Measurements from ENCODE around the gene SYNC. TPM values are rescaled to one million over a fixed set of nuclear protein-coding genes. Genes with fewer than 3 reads are reported as not detected.
A peak's percentile ranks its signal among the peaks of the same experiment; 100 is the strongest.

SYNC gene
- total and polyA plus RNA-seq, 2 of the 8 experiments (the other 6 are each of a cell fraction or from before 2014, with no cell fraction given) = 0.06 to 0.17 TPM

DNA sequence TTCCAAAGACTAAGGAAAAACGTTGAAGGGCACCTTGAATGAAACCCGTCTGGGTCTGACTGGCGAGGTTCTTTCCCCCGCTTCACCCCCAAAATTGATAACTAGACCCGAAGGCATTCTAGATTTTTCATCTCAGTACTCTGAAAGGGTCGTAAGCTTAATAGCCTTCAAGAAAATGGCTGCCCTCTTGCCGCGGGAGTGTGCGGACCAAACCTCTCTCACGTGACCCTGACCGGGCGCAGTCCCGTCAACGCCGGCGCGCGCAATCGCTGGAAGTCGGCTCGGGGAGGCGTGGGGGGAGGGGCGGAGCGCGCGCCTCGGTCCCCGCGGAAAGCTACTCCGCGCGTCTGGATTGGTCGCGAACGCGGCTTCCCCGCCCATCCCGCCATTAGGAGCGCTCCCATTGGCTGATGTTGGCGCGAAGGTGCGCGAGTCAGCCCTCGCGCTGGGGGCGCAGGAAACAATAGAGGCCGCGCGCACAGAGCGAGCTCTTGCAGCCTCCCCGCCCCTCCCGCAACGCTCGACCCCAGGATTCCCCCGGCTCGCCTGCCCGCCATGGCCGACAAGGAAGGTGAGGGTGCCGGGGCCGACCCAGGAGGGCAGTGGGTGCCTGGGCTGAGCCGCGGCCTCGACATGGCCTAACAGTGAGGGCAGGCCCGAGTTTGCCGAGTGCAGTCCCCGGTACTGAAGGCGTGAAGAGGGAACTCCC lies 51.7 kb downstream of the SYNC start, which contains the start of gene RBBP4:
RBBP4 (plus strand) TSS at position 457 of the 709 bp plus-strand sequence; CDS start at position 556, 99 bp downstream.
- Histone ChIP-seq H4K5ac (ENCODE audit: insufficient read length, low read depth, low read length) (peak within 1 kb of the TSS; percentile 93), H3K14ac (ENCODE audit: insufficient read length) (no peak within 1 kb of the TSS), H3K36me3 (ENCODE audit: control insufficient read depth in 2 of 4, insufficient read depth in 4 of 4, low read length in 3 of 4) (peaks cover 2 to 47% (median 25%) of the 10 kb centered on the region in 4 experiments; a peak in 7 of 8 replicates), H4K91ac (replicated peaks; ENCODE audit: insufficient read length, low read length) (peak within 1 kb of the TSS; percentile 84), H3K9me3 (ENCODE audit: insufficient read depth in 2 of 2, low read depth in 1 of 2, low read length in 1 of 2) (0 out of 4 replicates have a peak, but pooled peaks cover 0 to 2% of the 10 kb centered on the region in 2 experiments), H4K20me1 (replicated peaks in 1 of 2; ENCODE audit: control insufficient read depth in 1 of 2, insufficient read depth in 2 of 2, low read length in 2 of 2) (peaks cover 4 to 7% of the 10 kb centered on the region in 2 experiments), H3K23me2 (ENCODE audit: low read depth, low read length) (peaks cover 5% of the 10 kb centered on the region), H3K9ac (replicated peaks in 1 of 4; ENCODE audit: extremely low read depth in 1 of 4, low read depth in 3 of 4, low read length in 3 of 4) (peak within 1 kb of the TSS; percentile 98 to 99 (median 98)), H3K18ac (ENCODE audit: extremely low read depth, low read length) (peak within 1 kb of the TSS; percentile 98), H2AFZ (ENCODE audit: low read length) (peak within 1 kb of the TSS; percentile 67; the same call in 1 of the 2 replicates), H2BK12ac (ENCODE audit: low read depth, low read length) (peak within 1 kb of the TSS; percentile 97), H2AK5ac (ENCODE audit: low read depth, low read length) (peak within 1 kb of the TSS; percentile 92), H3K4me2 (ENCODE audit: insufficient read depth in 1 of 2, low read depth in 2 of 2, low read length in 2 of 2) (peak within 1 kb of the TSS; percentile 91 to 95), H4K8ac (ENCODE audit: extremely low read depth, insufficient read depth, low read length) (peak within 1 kb of the TSS; percentile 99), H3K79me2 (ENCODE audit: control insufficient read depth in 1 of 2, insufficient read depth in 2 of 2, low read length in 2 of 2) (peaks cover 13 to 82% of the 10 kb centered on the region in 2 experiments), H3K27me3 (replicated peaks in 1 of 4; ENCODE audit: control insufficient read depth in 3 of 4, extremely low read depth in 1 of 4, insufficient read depth in 3 of 4, low read length in 3 of 4) (no peaks in the 10 kb centered on the region), H2BK20ac (ENCODE audit: low read length) (no peak within 1 kb of the TSS), H3K27ac (ENCODE audit: low read depth, low read length) (peak within 1 kb of the TSS; percentile 99), H2BK5ac (ENCODE audit: low read depth, low read length) (peak within 1 kb of the TSS; percentile 98), H3K79me1 (ENCODE audit: low read depth, low read length) (peaks cover 2% of the 10 kb centered on the region; the same call in 1 of the 2 replicates), H3K56ac (replicated peaks; ENCODE audit: insufficient read length, low read depth, low read length) (peak within 1 kb of the TSS; percentile 94), H2BK120ac (replicated peaks; ENCODE audit: low read depth, low read length) (peak within 1 kb of the TSS; percentile 80), H2BK15ac (ENCODE audit: low read length) (no peak within 1 kb of the TSS), H3K4me3 (ENCODE audit: extremely low read depth in 1 of 4, insufficient read depth in 2 of 4, low read depth in 3 of 4, low read length in 4 of 4) (peak within 1 kb of the TSS; percentile 99), H3K4me1 (replicated peaks in 1 of 4; ENCODE audit: control insufficient read depth in 3 of 4, insufficient read depth in 4 of 4, low read length in 3 of 4) (peaks cover 0 to 5% (median 1%) of the 10 kb centered on the region in 4 experiments; a peak in 4 of 7 replicates), H3K23ac (ENCODE audit: insufficient read length) (no peak within 1 kb of the TSS), H3K4ac (replicated peaks; ENCODE audit: insufficient read length, low read depth, low read length) (peak within 1 kb of the TSS; percentile 75)
- ChIA-PET CTCF (ENCODE audit: partially characterized antibody) (interaction anchor here (0.6 to 1.5 kb wide), 2 partner anchors 250 to 903 kb away, joined by 3 read pairs; no protein-coding TSS in a partner anchor), POLR2A (ENCODE audit: partially characterized antibody) (interaction anchor here (0.5 to 8.7 kb wide), 48 partner anchors 11 to 543 kb away, joined by 3 to 118 read pairs (median 4); partner anchors contain the start of genes BSDC1, KPNA6, S100PBP and SYNC)
- WGBS, 2 experiments (ENCODE audit: extremely low coverage in 1 of 2, insufficient coverage in 1 of 2, insufficient read length in 1 of 2, insufficient replicate concordance in 2 of 2, low coverage in 1 of 2, low lambda C conversion rate in 2 of 2, missing lambda C conversion rate in 1 of 2) = 3% methylated on average over 53 of the region's 67 CpGs; no CpG with 5 or more reads in 1 of the 2 experiments
- FAIRE-seq (no peak), DNase-seq (ENCODE audit: low read depth in 1 of 2, low spot score in 2 of 2) (peak; percentile 94 to 99)
- TF ChIP-seq, protein P1, sequence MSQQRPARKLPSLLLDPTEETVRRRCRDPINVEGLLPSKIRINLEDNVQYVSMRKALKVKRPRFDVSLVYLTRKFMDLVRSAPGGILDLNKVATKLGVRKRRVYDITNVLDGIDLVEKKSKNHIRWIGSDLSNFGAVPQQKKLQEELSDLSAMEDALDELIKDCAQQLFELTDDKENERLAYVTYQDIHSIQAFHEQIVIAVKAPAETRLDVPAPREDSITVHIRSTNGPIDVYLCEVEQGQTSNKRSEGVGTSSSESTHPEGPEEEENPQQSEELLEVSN (IDR thresholded peaks at IDR 0.05) = peak; percentile 95
- TF ChIP-seq, protein P2, sequence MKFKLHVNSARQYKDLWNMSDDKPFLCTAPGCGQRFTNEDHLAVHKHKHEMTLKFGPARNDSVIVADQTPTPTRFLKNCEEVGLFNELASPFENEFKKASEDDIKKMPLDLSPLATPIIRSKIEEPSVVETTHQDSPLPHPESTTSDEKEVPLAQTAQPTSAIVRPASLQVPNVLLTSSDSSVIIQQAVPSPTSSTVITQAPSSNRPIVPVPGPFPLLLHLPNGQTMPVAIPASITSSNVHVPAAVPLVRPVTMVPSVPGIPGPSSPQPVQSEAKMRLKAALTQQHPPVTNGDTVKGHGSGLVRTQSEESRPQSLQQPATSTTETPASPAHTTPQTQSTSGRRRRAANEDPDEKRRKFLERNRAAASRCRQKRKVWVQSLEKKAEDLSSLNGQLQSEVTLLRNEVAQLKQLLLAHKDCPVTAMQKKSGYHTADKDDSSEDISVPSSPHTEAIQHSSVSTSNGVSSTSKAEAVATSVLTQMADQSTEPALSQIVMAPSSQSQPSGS (IDR thresholded peaks at IDR 0.05; ENCODE audit: low read length) = no peak; the same call in 1 of the 2 replicates
- TF ChIP-seq TBP (IDR thresholded peaks at IDR 0.05; ENCODE audit: low read depth, low read length) (peak; percentile 67; the same call in 1 of the 2 replicates), TAF1 (IDR thresholded peaks at IDR 0.05; ENCODE audit: low read depth, low read length) (peak; percentile 73), BACH1 (IDR thresholded peaks at IDR 0.05; ENCODE audit: low read length) (peak; percentile 26; the same call in 1 of the 2 replicates), CEBPB (IDR thresholded peaks at IDR 0.05; ENCODE audit: low read depth, low read length) (no peak), POLR2AphosphoS5 (IDR thresholded peaks at IDR 0.05; ENCODE audit: low read depth, low read length) (peak; percentile 81), SP1 (IDR thresholded peaks at IDR 0.05; ENCODE audit: low read depth, low read length) (peak; percentile 88), YY1 (IDR thresholded peaks at IDR 0.05; ENCODE audit: low read depth, low read length) (peak; percentile 93), EZH2 (IDR thresholded peaks at IDR 0.05; ENCODE audit: low read depth, low read length, severe bottlenecking) (no peak)
